SKM-1 treated with dmso at 0.1 percent for 144 hours (cell line): ENCODE measurements around the gene OSCAR.

Source experiments
- DNase-seq: peaks from one replicate; lab custom pipeline; 2025; ENCODE audit not compliant: unreplicated experiment; lab: John Stamatoyannopoulos, UW

The OSCAR gene

GRCh38 chr19:54100561-54100960 lies at the start of gene OSCAR:
Gene OSCAR, minus strand, starts transcription at chr19:54100803. Its CDS starts 11 bp downstream, at chr19:54100792.
- DNase-seq: peak; percentile 53

DNA sequence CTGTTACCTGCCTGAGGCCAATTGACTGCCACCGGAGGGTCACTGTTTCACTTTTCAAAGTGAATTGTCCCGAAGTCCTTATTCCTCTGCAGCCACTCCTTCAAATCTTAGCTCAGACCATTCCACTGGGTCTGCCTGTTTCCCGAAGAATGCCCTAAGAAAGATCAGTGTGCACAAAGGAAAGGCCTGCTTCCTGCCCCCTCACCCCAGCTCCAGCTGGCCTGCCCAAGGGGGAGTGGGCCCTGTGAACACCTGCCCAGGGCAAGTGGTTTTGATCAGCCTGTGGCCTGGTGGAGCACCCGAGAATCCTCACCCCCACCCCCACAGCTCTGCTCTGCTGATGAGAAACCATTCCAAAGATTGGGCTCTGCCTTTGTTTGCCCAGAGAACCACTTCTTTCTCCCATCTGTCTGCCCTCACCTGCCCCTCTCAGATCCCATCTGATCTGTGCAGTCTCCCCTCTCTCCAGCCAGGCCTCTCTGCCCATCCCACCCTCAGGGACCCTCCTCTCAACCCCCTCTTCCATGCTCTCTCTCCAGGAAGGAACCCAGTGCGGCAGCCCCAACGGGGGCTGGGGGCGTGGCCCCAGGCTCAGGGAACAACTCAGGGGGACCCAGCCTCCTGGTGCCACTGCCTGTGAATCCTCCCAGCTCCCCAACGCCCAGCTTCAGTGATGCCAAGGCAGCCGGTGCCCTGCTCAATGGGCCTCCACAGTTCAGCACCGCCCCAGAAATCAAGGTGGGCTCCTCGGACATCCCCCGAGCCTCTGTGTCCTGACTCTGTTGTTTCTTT lies 48.6 kb upstream of the OSCAR start:
- DNase-seq: no peak

- no peak for DNase-seq
Observed at GRCh38 chr19:54148158-54148557, 47.6 kb upstream of the OSCAR start.

DNA sequence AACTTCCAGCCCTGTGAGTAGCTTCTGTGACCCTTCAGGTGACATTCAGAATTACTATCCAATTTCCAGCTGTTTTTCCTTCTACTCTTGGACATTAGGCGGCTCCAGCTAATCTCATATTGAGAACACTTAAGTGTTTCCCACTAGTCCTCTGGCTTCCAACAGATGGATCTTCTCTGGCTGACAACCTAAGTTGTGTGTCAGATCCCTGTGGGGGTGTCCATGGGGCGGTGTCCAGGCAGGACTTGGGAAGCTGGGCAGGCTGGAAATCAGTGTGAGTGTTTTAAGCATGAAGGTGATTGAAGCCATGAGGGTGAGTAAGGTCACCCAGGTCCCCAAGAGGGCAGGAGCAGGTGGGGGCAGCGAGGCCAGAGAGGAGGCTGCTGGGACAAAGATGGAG lies 47.1 kb upstream of the OSCAR start:
- DNase-seq: no peak

DNA sequence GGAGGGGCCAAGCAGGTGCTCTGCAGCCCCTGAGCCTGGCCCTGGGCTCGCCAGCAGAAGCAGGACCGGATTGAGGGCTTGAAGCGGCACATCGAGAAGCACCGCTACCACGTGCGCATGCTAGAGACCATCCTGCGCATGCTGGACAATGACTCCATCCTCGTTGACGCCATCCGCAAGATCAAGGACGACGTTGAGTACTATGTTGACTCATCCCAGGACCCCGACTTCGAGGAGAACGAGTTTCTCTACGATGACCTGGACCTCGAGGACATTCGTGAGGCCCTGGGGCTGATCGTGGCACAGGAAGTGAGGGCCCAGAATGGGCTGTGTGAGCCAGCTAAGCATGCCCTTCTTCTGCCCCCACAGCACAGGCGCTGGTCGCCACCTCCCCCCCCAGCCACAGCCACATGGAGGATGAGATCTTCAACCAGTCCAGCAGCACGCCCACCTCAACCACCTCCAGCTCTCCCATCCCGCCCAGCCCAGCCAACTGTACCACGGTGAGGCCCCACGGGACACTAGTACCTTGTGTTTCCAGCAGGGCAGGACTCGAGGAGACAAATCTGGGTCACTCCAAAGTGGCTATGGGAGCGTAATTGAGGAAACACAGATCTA lies 45.0 kb upstream of the OSCAR start:
- DNase-seq: no peak

DNA sequence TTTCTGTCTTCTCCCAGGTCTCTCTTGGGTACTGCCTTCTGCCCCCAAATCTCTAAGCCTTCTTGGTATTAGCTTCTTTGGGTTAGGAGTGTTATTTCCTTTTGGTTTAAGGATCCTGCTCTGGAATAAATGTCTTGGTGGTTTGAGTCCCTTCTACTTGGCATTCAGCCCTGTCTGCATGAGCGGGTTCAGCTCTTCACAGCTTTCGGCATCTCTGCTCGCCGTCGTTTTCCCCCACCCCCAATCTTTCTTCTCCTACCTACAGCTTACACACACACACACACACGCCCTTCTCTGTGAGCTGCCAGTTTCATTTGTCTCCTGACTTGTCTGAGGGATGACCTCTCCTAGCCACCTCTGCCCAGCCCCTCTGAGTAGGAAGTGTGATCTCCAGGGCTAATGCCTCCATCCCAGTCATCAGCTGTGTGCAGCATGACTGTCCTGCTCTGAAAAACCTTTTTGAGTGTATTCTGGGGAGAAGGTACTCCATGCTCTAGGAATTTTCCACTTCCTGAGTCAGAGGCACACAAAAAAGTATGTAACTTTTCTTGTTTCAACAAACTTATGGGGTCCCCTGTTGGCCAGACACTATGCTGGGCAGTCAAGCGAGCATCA lies 41.7 kb upstream of the OSCAR start:
- no peak for DNase-seq

DNA sequence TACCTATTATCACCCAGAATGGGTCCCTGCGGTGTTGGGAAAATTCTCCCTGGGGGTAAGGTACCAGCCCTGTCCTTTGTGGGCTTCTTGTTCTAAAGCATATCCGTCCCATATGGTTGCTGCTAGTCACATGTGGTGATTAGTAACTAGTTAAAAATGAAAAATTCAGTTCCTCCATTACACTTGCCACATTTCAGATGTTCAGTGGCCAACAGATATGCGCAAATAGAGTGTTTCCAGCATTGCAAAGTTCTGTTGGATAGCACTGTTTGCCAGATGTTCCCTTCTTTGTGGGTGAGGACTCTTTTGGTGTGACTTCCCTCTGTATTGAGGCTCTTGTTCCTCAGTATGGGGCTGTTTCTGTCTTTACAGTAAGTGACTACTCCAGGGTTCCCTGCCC lies 40.8 kb upstream of the OSCAR start:
- DNase-seq: no peak

GRCh38 chr19:54138489-54139256 lies 38.1 kb upstream of the OSCAR start:
- no peak for DNase-seq

GRCh38 chr19:54137699-54138488 lies 37.3 kb upstream of the OSCAR start, which contains the start of gene CNOT3:
Gene CNOT3, plus strand, starts transcription at chr19:54137762. Its CDS starts 5,217 bp downstream, at chr19:54142979.
- DNase-seq: no peak

GRCh38 chr19:54136864-54137698 lies 36.5 kb upstream of the OSCAR start:
- DNase-seq: peak; percentile 95

DNA sequence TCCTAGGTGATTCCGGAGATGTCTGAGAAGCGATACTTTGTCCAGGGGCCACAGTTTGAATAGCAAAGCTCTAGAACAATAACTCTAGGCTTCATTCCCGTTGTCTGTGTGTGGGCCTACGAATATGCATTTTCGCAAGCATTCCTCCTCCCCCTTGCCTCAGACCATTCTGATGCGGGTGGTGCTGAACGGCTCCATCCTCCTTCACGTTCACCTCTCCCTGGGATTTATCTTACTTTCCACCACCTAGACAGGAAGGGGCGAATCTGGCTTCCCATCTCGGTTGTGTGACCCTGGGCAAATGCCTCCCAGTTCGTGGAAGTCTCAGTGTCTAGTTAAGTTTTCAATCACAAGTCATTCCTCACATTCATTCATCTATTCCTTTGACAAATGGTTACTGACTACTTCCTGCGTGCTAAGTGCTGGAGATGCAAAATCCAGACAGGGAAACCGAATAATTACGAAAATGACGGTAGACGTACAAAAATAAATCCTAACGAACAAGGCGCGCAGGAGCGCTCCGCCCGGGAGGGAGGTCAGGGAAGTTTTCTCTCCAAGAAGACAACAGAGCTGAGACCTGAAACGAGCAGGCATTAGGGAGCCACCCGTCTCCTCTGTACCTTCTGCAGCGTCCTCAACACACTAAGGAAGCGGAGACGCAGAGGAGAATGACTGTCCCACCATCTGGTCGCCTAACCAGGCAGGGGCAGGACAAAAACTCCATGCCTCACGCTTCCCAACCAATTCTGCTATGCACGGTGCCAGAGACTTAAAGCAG lies 35.7 kb upstream of the OSCAR start:
- no peak for DNase-seq

- no peak for DNase-seq
Observed at GRCh38 chr19:54133957-54134590, 33.5 kb upstream of the OSCAR start.

DNA sequence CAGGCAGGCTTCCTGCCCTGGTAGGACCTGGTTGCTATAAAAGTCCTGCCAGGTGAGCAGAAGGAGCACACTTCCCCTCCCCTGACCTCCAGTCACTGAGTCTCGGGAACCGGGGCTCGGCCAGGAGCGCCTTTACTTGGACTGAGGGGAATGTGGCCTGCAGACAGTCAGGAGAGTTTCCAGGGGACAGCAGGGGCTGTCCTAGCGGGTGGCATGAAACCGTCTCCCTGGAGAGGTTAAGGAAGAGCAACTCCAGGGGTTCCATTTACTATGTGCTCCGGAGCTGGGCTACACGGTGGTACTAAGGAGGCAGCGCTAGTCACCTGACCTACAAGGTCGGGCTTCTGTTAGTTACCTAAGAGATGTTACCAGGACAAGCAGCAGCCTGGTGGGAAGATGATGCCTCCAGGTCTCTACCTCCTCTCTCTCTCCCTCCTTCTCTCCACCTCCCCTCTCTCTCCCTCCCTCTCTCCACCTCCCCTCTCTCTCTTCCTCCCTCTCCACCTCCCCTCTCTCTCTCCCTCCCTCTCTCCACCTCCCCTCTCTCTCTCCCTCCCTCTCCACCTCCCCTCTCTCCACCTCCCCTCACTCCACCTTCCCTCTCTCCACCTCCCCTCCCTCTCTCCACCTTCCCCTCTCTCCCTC lies 32.8 kb upstream of the OSCAR start:
- no peak for DNase-seq

GRCh38 chr19:54129617-54129996 lies 29.0 kb upstream of the OSCAR start:
- no peak for DNase-seq

GRCh38 chr19:54128796-54129616 lies 28.4 kb upstream of the OSCAR start:
- no peak for DNase-seq

DNA sequence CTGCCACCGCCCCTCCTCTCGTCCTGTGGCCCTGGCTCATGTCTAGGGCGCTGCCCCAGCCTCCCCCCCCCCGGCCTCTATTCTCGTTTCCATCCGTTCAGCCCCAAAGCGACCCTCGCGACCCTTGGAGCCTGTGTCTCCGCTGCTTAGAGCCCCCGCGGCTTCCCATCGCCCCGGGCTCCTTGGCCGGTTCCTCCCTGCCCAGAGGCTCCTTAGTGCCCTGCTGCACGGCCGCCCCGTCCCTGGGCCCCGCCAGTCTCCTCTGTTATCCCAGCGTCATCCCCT lies 27.8 kb upstream of the OSCAR start:
- DNase-seq: no peak

DNA sequence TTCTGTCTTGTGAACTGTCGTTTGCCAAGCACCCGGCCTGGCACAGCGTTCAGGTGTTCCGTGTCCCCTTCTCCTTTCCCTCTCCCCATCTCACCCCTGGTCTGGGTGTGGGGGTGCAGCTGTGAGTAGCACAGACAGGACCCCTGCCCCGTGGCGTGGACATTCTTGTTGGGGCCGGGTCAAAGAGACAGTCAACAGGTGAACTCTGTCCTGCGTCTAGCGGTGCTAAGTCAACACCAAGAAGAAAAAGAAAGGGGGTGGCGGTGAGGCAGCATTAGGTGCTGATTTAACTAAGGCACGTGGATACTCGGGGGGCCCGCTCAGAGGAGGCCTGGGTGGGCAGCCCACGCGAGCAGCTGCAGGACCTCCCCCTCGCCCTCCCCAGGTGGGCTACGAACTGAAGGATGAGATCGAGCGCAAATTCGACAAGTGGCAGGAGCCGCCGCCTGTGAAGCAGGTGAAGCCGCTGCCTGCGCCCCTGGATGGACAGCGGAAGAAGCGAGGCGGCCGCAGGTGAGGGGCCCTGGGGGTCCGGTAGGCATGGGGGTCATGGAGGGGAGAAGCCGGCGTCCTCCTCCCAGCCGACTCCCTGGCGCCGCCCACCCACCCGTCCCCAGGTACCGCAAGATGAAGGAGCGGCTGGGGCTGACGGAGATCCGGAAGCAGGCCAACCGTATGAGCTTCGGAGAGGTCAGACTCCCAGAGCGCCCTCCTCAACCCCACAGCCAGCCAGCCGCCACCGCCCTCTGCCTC lies 27.3 kb upstream of the OSCAR start:
- DNase-seq: no peak
